MCF 10A (cell line): ENCODE results near the gene HPCAL4. TPM values are rescaled to one million over a fixed set of nuclear protein-coding genes. Genes with fewer than 3 reads are reported as not detected.

Experiments used
- Bru-seq: library from RNA; stranded (reverse); fragments of 400-500 nt; gene quantifications from one replicate; lab custom pipeline; 2021; lab: Mats Ljungman, UMichigan
- BruChase-seq, 2 experiments: library from RNA; stranded (reverse); fragments of 400-500 nt; gene quantifications; one replicate each; lab custom pipeline; 2021; lab: Mats Ljungman, UMichigan
- BruUV-seq: library from RNA; stranded (reverse); fragments of 400-500 nt; replicated peaks from 2 replicates; lab custom pipeline; 2021; lab: Mats Ljungman, UMichigan
- CTCF ChIA-PET: fragments of 300-600 bp; sonication (Branson Sonifier 250); formaldehyde crosslinking; extraction: SDS; loops from one replicate; lab custom pipeline; 2021; ENCODE audit warnings: antibody characterized with exemption, inconsistent platforms; lab: Yijun Ruan, JAX
- POLR2A ChIA-PET: fragments of 300-600, 350-650 bp; sonication (Branson Sonifier 250); formaldehyde crosslinking; extraction: SDS; loops from one replicate; lab custom pipeline; 2020; ENCODE audit warnings: antibody characterized with exemption, inconsistent platforms; lab: Yijun Ruan, JAX
- DNase-seq: peaks from one replicate; pipeline ENCODE4 v3.0.0-alpha.2; 2018; ENCODE audit not compliant: unreplicated experiment
- H3K27ac Mint-ChIP-seq: one replicate; pipeline ENCODE4 v1.8.0; 2022; ENCODE audit warnings: mild to moderate bottlenecking, low read depth, mixed read lengths; ENCODE audit not compliant: unreplicated experiment
- H3K27me3 Mint-ChIP-seq: one replicate; pipeline ENCODE4 v1.8.0; 2022; ENCODE audit warnings: mixed read lengths; ENCODE audit not compliant: insufficient read depth, unreplicated experiment
- H3K36me3 Mint-ChIP-seq: one replicate; pipeline ENCODE4 v1.8.0; 2022; ENCODE audit warnings: mild to moderate bottlenecking, moderate library complexity, mixed read lengths; ENCODE audit not compliant: insufficient read depth, unreplicated experiment
- H3K4me1 Mint-ChIP-seq: one replicate; pipeline ENCODE4 v1.8.0; 2022; ENCODE audit warnings: mixed read lengths; ENCODE audit not compliant: insufficient read depth, unreplicated experiment
- H3K4me3 Mint-ChIP-seq: one replicate; pipeline ENCODE4 v1.8.0; 2022; ENCODE audit warnings: mild to moderate bottlenecking, moderate library complexity, mixed read lengths; ENCODE audit not compliant: unreplicated experiment
- H3K9me3 Mint-ChIP-seq: one replicate; pipeline ENCODE4 v1.8.0; 2022; ENCODE audit warnings: mixed read lengths; ENCODE audit not compliant: unreplicated experiment
- intact Hi-C: fragments of 100-400 bp; cut with micrococcal nuclease; formaldehyde crosslinking; loops from 2 replicates; pipeline ENCODE4 v1.14.1; 2022
- long read RNA-seq: library from polyadenylated mRNA; stranded (forward); transcript quantifications from one replicate; pipeline ENCODE4 v2.0.0, GENCODE V29; 2022
- total RNA-seq: library from RNA; stranded (reverse); gene quantifications from 2 replicates; pipeline ENCODE4 v1.2.3, GENCODE V29; 2022
- TF ChIP-seq, protein P1 (sequence below): fragments of 200-600 bp; IDR thresholded peaks from one replicate; pipeline ENCODE4 v1.8.0; 2022; ENCODE audit warnings: antibody characterized with exemption, mild to moderate bottlenecking; ENCODE audit not compliant: unreplicated experiment

Gene HPCAL4
- total RNA-seq (not detected in 2 replicates), Bru-seq, nascent RNA (not detected), BruChase-seq, experiment 1, labeled RNA remaining after a 6-hour chase (not detected), BruChase-seq, experiment 2, labeled RNA remaining after a 2-hour chase (not detected)
- long read RNA-seq: 0 reads

DNA sequence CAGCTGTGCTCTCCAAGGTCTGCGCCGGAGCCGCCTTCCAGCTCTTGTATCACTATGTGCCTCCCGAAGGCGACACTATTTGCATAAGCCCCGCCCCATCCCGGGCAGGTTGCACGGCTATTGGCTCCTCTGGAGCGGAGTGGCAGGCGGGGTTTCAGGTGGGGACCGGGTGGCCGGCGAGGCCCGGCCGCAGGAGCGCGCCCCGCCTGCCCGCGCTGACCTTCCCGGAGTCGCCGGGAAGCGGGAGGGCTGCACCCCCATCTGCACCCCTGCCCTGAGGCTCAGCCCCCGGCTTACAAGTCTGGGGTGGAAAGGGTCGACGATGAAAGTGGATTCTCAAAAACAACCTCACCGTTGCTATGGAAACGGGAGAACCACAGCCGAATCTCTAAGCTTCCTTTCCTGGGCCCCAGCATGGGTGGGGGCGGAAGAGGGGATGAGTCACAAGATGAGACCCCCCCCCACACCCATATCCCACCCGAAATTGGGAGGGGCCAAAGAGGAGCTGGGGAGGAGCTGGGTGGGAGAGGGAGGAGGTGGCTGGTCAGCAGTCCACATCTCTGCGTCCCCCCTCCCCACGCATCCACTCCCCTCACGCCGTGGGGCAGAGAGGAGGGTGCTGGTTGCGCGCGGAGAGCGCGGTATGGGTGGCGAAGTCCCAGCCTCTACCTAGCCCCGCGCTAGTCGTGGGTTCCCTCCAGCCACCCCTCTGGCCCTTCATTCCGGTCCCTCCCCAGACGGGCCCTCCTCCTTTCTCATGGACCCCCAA is at the start of gene HPCAL4:
TSS of gene HPCAL4 (minus strand) at position 51 of the 769 bp plus-strand sequence. CDS start 6,830 bp downstream, outside the sequence.
- peak within 1 kb of the TSS; percentile 53 for H3K4me3 Mint-ChIP-seq

DNA sequence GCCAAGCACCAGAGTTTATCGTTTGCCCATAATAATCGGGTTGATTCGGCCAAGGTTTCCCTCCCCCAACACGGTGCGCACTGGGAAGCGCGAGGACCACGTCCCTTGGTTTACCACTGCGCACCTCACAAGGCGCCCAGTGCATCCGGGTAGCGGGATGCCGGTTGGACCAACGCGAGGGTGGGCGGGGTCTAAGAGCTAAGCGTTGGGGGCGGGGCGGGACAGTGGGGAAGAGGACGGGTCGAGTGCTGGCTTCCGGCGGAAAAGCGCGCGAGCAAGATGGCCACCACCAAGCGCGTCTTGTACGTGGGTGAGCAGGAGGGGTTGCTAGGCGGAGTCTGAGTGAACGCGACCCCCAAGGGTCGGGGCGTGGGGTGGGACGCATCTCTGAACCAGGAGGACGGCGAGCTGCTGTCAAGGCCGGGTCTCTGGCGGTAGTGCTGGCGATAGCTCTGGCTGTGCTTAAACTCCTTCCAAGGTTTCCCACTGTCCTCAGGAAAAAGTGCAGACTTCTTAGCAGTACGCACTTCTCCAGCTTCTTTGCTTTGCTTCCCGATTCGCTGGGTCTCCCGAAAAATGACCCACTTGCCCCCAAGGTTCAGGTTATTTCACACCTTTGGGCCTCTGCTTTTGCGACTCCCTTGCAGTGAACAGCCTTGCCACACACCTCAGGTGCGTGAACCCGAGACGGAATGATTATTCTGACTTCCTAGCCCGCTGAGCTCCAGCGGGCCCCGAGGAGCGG is 47.6 kb upstream of the HPCAL4 start, which contains the start of gene PPIE:
TSS of gene PPIE (plus strand) at position 261 of the 745 bp plus-strand sequence. CDS start at position 280, 19 bp downstream.
- peak; percentile 93 for DNase-seq
- peak within 1 kb of the TSS; percentile 96 for H3K27ac Mint-ChIP-seq
- TF ChIP-seq, protein P1, sequence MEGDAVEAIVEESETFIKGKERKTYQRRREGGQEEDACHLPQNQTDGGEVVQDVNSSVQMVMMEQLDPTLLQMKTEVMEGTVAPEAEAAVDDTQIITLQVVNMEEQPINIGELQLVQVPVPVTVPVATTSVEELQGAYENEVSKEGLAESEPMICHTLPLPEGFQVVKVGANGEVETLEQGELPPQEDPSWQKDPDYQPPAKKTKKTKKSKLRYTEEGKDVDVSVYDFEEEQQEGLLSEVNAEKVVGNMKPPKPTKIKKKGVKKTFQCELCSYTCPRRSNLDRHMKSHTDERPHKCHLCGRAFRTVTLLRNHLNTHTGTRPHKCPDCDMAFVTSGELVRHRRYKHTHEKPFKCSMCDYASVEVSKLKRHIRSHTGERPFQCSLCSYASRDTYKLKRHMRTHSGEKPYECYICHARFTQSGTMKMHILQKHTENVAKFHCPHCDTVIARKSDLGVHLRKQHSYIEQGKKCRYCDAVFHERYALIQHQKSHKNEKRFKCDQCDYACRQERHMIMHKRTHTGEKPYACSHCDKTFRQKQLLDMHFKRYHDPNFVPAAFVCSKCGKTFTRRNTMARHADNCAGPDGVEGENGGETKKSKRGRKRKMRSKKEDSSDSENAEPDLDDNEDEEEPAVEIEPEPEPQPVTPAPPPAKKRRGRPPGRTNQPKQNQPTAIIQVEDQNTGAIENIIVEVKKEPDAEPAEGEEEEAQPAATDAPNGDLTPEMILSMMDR: no peak
- ChIA-PET CTCF (interaction anchor here (0.6 to 2.7 kb wide), 4 partner anchors 19 to 769 kb away, joined by 3 to 9 read pairs (median 4); no protein-coding TSS in a partner anchor), POLR2A (interaction anchor here (0.6 to 2.2 kb wide), 18 partner anchors 8 to 679 kb away, joined by 3 to 9 read pairs (median 3); partner anchors contain the start of genes BMP8B and PABPC4)
- H3K36me3 Mint-ChIP-seq: peaks cover 34% of the 10 kb centered on the region
- H3K9me3 Mint-ChIP-seq: no peaks in the 10 kb centered on the region
- TSS peak; percentile 45 for BruUV-seq
- H3K4me1 Mint-ChIP-seq: peaks cover 12% of the 10 kb centered on the region
- peak within 1 kb of the TSS; percentile 94 for H3K4me3 Mint-ChIP-seq
- intact Hi-C loops: no loop called here
- peaks cover 7% of the 10 kb centered on the region for H3K27me3 Mint-ChIP-seq

More for the DNA sequence above, at the start of gene HPCAL4:
- peak; percentile 93 for DNase-seq
- intact Hi-C loops: no loop called here
- ChIA-PET POLR2A (no interaction called here), CTCF (interaction anchor here (0.7 kb wide), 1 partner anchor 16 kb away, joined by 3 read pairs; no protein-coding TSS in a partner anchor)
- BruUV-seq: no TSS peak
- Mint-ChIP-seq H3K27ac (no peak within 1 kb of the TSS), H3K27me3 (peaks cover 20% of the 10 kb centered on the region), H3K9me3 (no peaks in the 10 kb centered on the region), H3K4me1 (no peaks in the 10 kb centered on the region), H3K36me3 (no peaks in the 10 kb centered on the region)
- TF ChIP-seq, protein P1: no peak

GRCh38 chr1:39737546-39738169 is 46.4 kb upstream of the HPCAL4 start:
- peaks cover 23% of the 10 kb centered on the region for H3K36me3 Mint-ChIP-seq
- intact Hi-C loops: no loop called here
- CTCF ChIA-PET: interaction anchor here (0.6 to 2.7 kb wide), 3 partner anchors 118 to 338 kb away, joined by 4 to 6 read pairs (median 5); no protein-coding TSS in a partner anchor
- no TSS peak for BruUV-seq
- H3K9me3 Mint-ChIP-seq: no peaks in the 10 kb centered on the region
- peaks cover 12% of the 10 kb centered on the region for H3K4me1 Mint-ChIP-seq
- peaks cover 18% of the 10 kb centered on the region for H3K27me3 Mint-ChIP-seq
- TF ChIP-seq, protein P1: no peak
- no peak overlapping the region for H3K4me3 Mint-ChIP-seq
- POLR2A ChIA-PET: interaction anchor here (1.1 to 2.2 kb wide), 5 partner anchors 13 to 678 kb away, joined by 3 to 9 read pairs (median 3); partner anchors contain the start of gene PABPC4
- no peak for DNase-seq
- H3K27ac Mint-ChIP-seq: no peak overlapping the region
